HEK293 (cell line): ENCODE measurements around the gene KRT8.

Source experiments
- MZF1 ChIP-seq: fragments of 450-650 bp; formaldehyde crosslinking; IDR thresholded peaks from 2 replicates; pipeline ENCODE4 v1.5.1; 2017; ENCODE audit warnings: missing biosample characterization, missing genetic modification characterization, borderline replicate concordance
- REST ChIP-seq: fragments of 450-650 bp; formaldehyde crosslinking; IDR thresholded peaks from 2 replicates; pipeline ENCODE4 v1.5.1; 2016; ENCODE audit warnings: missing biosample characterization, missing genetic modification characterization
- ZBTB21 ChIP-seq: fragments of 450-650 bp; formaldehyde crosslinking; IDR thresholded peaks from 2 replicates; pipeline ENCODE4 v1.5.1; 2017; ENCODE audit warnings: missing biosample characterization, missing genetic modification characterization
- ZNF169 ChIP-seq: fragments of 450-650 bp; formaldehyde crosslinking; IDR thresholded peaks from 2 replicates; pipeline ENCODE4 v1.5.1; 2016; ENCODE audit warnings: missing biosample characterization, missing genetic modification characterization
- TF ChIP-seq, protein P1 (sequence below): fragments of 450-650 bp; formaldehyde crosslinking; optimal IDR thresholded peaks from 2 replicates; pipeline ENCODE3; 2016; ENCODE audit warnings: missing biosample characterization, mild to moderate bottlenecking, missing genetic modification characterization
- TF ChIP-seq, protein P2 (sequence below): fragments of 450-650 bp; formaldehyde crosslinking; IDR thresholded peaks from 2 replicates; pipeline ENCODE4 v1.5.1; 2016; ENCODE audit warnings: missing biosample characterization, missing genetic modification characterization

DNA sequence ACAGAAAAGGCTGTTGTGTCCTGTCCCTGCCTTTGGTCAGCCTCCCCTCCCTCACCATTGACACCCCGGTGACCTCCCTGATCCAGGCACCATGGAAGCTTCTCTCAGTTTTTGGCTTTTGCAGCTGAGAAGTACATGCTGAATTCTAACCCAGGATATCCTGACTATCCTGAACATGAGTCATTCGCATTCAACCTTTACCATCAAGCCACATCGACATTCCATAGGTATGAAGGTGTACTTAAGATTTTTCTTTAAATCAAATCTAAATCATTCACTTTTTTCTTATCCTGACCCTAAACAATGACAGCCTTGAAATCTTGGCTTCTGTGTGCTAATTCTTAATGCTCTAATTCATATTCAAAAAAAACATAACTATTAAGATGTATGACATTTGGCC, 47.4 kb downstream of the KRT8 start:
- TF ChIP-seq, protein P1, sequence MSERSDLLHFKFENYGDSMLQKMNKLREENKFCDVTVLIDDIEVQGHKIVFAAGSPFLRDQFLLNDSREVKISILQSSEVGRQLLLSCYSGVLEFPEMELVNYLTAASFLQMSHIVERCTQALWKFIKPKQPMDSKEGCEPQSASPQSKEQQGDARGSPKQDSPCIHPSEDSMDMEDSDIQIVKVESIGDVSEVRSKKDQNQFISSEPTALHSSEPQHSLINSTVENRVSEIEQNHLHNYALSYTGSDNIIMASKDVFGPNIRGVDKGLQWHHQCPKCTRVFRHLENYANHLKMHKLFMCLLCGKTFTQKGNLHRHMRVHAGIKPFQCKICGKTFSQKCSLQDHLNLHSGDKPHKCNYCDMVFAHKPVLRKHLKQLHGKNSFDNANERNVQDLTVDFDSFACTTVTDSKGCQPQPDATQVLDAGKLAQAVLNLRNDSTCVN (tag by site-specific recombination) = no peak
- TF ChIP-seq, protein P2, sequence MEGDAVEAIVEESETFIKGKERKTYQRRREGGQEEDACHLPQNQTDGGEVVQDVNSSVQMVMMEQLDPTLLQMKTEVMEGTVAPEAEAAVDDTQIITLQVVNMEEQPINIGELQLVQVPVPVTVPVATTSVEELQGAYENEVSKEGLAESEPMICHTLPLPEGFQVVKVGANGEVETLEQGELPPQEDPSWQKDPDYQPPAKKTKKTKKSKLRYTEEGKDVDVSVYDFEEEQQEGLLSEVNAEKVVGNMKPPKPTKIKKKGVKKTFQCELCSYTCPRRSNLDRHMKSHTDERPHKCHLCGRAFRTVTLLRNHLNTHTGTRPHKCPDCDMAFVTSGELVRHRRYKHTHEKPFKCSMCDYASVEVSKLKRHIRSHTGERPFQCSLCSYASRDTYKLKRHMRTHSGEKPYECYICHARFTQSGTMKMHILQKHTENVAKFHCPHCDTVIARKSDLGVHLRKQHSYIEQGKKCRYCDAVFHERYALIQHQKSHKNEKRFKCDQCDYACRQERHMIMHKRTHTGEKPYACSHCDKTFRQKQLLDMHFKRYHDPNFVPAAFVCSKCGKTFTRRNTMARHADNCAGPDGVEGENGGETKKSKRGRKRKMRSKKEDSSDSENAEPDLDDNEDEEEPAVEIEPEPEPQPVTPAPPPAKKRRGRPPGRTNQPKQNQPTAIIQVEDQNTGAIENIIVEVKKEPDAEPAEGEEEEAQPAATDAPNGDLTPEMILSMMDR = no peak
- no peak for TF ChIP-seq ZNF169 (tag by site-specific recombination)
- no peak for TF ChIP-seq MZF1 (tag by site-specific recombination)
- TF ChIP-seq REST (tag by site-specific recombination) = no peak
- TF ChIP-seq ZBTB21 (tag by site-specific recombination) = no peak
